GM21619 (cell line): ENCODE results near the gene TPM1.

Experiments used
- ATAC-seq: cut with Tn5 transposase; IDR thresholded peaks from one replicate; pipeline ENCODE4 v1.9.1; 2021; ENCODE audit not compliant: unreplicated experiment

Gene TPM1

DNA sequence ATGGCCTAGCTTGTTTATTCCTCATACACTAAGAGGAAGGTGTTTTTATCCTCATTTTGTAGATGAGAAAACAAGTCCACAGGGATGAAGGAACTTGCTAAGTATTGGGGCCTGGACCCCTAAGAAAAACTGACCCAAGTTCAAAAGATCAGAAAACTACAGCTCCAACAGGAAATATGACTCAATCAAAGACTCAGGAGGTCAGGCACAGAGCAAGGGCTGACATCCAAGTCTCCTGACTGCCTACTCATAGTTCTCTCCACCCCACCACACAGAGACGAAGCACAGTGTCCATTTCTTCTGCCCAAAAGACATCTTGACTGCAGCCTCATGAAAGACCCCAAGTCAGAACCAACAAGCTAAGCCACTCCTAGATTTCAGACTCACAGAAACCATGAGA is 26.9 kb upstream of the TPM1 start:
- ATAC-seq = no peak

DNA sequence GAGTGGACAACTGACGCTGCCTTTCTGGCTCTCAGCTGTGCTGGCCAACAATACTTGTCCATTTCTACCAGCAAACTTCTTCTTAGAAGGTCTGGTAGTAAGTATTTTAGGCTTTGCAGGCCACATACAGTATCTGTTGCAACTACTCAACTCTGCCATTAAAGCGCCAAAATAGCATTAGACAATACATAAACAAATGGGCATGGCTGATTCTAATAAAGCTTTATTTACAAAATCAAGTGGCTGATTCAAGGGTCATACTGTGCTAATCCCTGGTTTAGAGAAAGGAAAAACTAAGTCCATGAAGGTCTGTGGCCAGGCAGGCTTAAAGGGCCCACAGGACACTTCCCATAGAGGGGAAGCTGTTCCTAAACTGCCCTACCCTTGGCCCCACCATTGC is 26.3 kb upstream of the TPM1 start:
- ATAC-seq = no peak

DNA sequence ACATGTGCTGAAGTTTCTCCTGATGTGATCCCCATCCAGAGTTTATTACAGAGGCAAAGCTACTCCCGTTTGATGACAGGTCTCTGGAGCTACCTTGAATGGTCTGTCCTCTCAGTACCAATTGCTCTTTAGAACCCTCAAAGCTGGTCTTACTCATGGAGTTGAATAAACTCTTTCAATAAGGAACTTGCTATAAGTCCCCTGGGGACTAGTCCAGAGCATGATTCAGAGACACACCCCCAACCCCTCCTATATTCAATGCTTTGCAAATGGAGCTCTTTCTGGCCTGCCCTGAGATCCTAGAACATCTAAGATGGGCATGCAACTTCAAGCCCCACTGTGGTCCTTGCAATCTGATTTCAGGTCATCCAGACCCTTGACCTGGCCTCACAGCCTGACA is 23.9 kb upstream of the TPM1 start:
- ATAC-seq = no peak

DNA sequence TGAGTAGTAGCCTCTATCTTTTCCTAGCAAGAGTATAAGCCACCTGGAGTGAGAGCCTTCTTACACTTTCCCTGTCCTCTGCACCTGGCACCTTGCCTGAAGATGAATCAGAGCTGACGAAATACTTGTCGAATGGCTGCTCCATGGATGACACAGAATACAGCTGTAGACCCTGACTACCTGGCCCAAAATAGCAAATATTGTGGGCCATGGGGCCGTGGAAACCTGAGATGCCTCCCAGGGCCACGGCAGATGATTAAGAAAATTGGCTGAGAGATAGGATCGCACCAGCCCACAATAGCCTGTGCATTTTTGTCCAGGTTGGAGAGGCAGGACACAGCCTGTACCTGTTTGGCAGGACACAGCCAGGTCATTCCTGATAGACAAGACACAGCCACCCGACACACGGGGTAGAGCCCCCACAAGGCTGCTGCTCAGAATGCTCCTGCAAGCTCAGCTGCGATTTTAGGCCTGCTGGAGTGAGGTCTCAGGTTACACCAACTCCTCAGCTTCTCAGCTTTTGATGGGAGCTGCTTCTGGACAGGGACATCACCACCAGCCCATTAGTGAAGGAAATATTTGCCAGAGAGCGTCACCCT is 22.9 kb upstream of the TPM1 start:
- no peak for ATAC-seq

DNA sequence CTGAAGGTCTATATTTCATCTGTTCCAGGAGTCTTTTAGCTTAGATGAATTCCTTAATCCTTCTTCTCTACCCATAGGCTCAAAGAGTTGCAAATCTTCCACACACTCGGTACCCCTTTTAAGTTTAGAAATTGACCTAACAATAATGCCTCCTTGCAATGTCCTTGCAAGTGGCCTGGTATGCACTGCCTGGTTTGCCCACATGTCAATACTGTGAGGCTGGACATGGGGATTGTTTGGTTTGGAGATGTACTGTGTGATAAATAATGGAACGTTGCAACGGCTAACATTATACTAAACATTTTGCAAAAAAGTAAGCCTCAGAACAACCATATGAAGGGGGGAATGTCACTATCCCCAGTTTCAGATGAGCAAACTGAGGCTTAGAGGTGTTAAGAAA is 22.4 kb upstream of the TPM1 start:
- no peak for ATAC-seq

DNA sequence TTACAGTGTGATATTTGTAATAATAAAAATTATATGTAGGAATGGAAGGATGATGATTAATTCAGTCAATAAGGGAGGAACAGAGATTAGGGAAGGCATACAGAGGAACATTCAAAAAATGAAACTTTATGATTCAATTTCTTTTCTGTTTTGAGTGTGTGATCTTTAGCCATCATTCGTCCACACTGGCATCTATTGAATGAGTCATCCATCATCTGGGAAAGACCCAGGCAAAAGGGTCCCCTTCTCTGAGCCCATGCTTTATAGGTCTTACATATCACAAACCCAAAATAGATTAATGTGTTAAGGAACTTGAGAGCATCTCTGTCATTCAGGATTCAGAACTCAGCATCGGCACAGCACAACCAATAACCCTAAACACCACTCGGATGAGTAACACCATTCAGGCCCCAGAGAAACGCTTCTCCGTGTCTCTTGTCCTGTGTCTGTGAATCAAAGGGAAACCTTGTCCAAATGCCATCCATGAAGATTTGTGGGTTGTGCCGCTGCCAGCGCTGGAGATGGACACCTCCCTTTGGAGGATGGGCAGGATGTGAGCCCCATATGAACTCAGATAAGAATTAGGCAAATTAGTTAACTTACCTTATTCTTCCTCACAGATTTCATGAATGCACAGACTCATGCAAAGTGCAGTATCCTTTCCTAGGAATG is 21.7 kb upstream of the TPM1 start:
- no peak for ATAC-seq

DNA sequence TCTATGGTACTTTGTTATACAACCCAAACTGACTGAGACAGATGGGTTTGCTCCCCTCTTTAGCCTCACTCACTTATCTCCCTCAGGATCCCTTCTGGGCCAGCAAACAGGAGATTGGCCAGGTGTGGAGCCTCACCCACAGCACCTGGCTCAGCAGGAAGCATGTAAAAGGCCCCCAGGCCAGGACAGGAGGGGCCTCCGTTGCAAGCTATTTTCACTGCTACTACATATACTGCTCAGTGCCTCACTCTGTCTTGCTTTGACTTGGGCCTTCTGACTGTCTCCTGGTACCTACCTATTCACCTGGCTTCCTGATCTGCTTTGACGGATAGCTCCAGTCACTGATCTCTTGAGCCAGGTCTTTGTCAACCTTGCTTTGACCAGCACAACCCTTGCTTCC is 20.4 kb upstream of the TPM1 start:
- no peak for ATAC-seq

DNA sequence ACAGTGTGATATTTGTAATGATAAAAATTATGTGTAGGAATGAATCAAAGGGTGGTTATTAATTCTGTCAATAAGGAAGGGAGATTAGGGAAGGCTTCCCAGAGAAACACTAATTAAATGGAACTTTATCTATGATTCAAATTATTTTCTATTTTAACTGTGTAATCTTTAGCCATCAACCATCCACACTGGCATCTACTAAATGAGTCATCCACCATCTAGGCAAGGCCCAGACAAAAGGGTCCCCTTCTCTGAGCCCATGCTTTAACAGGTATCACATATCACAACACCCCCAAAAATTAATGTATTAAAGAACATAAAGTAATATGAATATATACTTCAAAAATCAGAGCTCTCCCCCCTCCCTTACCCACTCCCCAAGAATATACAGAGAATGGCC is 19.9 kb upstream of the TPM1 start:
- ATAC-seq = no peak

DNA sequence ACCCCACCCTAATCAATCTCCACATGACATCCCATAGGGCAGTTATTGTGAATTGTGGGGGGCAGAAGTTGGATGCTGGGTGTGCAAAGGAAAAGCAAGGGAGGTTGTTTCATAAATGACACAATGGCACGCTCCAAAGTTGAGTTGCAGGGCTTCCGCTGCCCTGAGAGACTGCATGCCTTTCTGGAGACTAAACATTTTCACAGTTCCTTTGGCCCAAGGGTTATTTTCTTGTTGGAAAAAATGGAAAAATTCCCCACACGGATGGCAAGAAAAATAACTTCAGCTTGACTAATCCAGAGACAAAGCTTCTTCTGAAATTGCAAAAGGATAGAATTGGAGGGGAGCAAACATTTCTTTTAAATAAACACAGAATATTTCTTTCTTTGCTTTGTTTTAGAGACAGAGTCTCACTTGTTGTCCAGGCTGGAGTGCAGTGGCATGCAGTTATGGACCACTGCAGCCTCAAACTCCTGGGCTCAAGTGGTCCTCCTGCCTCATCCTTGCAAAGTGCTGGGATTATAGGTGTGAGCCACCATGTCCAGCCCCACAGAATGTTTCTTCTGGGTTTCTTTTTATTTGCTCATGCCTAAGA is 19.1 kb upstream of the TPM1 start:
- no peak for ATAC-seq

DNA sequence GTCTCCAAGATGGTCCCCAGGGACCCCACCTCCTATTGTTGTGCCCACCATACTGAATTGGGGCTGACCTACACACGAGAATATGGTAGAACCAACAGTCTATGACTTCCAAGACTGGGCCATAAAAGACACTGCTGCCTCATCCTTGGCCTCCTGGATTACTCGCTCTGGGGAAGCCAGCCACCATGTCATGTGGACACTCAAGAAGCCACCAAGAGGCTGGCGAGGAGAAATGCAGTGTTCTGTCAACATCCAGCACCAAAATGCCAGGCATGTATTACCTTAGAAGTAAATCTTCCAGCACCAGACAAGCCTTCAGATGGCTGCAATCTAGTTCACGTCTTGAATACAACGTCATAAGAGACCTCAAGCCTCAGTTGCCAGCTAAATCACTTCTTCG is 17.1 kb upstream of the TPM1 start:
- no peak for ATAC-seq

DNA sequence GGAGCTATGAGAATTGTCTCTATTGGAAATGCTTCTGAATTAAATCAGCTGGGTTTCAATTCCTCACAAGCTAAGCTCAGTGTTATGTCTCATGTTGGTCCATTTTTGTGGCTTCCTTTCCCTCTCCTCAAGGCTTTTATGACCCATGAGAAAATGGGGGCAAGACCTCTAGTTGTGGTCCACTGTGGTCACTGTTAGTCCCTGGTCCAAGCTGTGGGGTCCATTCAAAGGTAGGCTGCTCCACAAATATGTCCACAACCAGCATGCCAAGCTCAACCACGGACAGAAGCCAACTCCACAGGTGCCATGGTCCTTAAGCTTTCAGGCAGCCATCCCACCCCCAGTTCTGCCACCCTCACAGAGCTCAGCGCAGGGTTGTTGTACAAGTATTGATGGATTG is 14.9 kb upstream of the TPM1 start:
- no peak for ATAC-seq

DNA sequence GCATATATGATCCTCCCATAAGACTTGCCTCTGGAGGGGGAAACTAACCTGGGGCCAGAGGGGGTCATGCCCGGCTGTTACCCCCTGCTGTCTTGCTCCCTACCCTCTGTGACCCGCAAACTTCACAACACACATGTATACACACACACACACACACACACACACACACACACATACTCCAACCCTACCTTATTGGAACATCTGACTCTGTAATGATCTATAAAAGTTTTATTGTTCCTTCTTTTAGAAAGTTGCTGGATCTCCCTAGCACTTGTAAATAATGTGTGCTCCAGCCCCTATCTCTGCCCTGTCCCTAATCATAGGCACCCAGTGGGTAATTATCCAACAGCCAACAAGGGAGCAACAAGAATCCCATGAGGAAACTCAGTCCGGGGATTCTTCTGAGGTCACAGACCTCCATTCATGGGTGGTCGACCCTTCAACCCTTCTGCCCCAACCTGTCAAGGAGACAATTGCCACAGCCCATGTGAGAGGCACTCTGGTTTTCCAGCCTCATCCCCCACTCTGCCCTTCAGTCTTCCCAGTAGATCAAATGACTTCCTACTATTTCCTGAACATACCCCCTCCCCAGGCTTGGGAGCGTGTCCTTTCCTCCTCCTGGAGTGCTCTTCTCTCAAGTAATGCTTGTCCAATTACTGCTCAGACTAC is 14.0 kb upstream of the TPM1 start:
- ATAC-seq = no peak

DNA sequence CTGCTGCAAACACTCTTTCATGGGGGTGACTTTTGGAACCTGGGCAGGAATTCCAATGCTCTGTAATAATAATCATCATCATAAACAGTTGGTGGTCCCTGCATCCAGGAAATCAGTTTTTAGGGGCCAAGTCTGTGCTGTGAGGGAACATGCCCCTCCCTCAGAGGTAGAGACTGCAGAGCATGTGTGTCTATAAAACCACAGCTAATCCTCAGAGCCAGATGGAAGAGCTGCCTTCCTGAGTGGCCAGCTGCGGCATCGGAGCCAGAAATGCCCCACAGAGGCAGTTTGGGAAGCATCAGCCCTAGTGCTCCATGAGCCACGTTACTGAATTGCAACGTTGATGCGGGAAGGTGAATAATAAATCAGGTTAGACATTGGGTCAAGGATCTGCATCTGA is 12.9 kb upstream of the TPM1 start:
- ATAC-seq = no peak

DNA sequence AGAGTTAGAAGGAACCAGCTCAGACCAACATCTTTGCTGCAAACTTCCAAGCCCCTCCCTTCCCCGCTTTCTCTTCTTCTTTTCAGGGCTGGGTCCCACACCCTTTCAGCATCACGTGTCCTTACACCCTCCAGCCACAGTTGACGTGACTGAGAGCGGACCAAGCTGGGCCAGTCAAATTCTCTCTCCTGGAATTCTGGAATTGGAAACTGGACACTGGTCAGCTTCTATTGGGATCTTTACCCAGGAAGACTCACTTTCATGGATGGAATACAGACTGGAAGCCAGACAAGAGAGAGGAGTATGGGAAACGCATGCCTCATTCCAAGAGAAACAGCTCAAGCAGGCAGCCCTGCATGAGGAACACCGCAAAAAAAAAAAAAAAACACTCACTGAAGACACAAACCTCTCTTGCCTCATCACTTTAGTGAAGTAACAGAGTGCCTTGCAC is 12.4 kb upstream of the TPM1 start:
- ATAC-seq = no peak

DNA sequence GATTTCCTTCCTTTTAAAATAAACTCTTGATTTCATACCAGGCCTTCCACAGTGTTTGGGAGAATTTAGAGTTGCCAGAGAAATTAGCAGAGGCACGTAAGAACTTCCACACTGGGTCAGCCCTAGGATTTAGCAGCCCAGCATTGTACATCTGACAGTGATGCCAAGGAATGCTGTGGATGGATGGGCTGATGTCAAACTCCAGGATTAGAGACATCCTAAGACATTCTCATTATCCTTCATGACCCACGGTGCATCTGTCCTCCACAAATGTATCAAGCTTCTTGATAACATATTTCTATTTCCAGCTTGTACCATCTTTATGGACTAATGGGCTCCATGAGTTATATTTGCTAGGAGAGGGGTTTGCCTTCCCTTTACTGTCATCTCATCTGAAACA is 8.0 kb upstream of the TPM1 start:
- ATAC-seq = no peak

DNA sequence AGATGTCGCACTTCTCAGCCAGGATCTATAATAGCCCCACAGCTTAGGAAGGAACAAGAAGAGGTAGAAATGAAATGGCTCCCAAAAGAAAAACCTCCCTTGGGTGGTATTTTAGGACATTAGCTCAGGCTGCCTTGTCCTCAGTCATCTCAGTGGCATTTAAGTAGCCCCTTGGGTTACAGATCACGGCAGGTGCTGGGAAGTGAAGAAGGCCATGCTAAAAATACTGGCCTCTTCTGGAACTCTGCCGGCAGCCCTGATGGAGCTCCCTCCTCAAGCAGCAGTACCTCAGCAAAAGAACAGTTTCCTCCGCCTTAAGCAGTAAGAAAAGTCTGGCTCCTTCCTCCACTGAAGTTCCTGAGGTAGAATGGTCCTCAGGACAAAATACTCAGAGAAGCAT is 7.3 kb upstream of the TPM1 start:
- no peak for ATAC-seq

DNA sequence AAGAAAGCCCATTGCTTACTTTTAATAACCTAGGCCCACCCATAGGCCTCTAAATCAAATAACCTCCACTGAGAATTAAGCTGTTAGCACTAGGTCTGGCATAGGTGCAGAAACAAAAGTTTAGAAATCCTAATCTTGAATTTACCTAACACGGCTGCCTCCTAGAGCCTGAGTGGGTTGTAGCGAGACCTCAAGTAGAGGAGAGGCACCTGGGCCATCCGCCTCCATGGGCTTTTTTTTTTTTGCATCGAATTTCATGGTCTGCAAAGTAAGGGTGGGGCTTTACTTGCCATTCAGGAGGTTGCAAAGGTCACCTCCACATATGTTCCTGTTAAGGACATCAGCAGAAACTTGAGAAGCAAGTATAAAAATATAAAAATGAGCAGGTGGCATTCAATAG is 6.6 kb upstream of the TPM1 start:
- no peak for ATAC-seq

DNA sequence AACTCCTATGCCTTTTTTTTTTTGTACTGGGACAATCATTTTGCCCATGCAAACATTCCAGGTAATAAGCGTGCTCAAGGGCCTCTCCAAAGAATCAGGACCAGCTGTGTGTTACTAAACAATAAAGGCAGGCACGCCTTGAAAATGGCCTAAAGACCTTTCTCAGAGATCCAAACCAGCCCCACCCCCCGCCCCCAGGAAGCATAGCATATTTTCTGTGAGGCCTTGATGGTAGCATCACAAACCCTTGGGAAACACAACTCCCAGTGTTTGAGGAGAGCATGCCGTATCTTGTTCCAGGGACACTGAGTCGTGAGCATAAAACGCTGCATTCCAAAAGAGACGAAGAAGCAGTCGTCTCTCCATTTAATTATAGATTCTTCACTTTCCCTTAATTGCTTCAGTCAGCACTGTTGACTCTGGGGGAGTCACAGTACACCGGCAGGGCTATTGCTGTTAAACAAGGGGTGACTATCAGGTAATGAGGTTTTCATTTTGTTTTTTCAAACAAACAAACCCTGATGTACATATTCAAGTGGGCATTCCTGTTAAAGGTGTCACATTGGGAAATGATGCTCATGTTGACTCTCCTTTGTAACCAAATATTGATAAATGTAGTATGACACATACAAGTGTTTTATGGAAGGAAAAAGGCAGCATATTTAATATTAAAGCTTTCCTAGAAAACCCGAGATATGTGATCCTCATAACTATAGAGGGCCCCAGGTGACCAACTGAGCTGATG is 4.4 kb upstream of the TPM1 start:
- no peak for ATAC-seq

DNA sequence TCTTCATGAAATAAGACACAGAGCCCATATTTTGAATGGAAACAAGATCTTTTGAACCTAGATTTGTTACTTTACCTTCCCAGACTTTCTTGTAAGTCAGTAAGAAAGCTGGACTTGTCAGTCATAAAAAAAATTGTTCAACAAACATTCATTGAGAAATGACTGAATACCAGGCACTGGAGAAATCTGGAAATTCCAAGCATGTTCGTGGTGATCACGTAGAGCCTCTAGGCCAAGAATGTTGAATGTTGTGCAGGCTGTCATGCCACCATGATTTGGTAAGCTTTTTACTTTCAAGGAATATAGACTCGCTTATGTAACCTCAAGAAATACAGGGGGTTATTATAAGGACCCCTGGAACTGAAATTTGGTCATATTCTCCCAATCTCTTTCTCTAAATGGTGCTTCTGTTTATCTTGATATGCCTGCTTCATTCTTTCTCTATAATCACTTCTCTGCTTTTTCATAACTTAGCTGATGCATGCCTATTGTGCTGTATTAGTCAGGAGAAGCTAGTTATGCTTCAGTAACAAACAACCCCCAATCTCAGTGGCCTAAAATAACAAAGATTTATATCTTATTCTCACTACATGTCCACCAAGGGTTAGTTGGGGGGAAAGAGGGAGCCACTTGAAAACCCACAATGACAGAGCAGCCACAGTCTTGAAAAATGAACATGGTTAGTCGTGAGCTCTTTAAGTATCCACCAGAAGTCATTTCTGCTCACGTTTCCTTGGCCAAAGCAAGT is 3.4 kb upstream of the TPM1 start:
- ATAC-seq = no peak

DNA sequence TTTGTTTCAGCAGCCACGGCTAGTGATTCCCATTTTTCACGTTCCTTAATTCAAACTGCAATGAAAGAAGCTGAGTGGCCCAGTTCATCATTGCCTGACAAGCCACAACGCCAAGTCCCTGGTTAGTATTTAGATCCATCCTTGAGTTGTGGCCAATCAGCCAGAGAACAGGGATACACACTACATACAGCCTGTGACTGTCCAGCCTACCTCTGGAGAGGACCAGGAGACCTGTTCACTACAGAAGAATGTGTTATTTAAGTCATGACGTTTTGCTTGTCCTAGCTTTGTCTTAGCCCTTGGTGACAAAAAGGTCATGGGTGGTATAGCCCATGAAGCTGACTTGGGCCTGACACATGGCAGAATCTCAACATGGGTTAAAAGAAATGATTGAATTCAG is 2.7 kb upstream of the TPM1 start:
- no peak for ATAC-seq

DNA sequence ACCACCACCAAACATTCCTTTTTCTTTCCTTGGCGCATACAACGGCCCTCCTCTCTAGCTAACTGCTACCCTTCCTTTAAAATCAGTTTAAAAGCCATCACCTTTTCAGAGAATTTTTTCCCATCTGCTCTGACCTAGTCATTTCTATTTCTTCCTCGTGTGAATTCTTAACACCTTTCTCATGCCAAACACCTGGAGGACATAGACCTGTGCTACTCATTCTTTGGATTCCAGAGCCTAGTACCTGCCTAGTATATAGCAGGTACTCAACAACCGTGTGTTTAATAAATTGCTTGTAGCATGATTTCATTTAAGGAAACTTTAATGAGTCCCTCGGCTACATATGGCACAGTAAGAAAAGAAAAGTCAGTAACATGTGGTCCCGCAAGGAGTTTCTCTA is 2.0 kb upstream of the TPM1 start:
- no peak for ATAC-seq
